ENCODE results near the gene RIPOR2. TPM values are rescaled to one million over a fixed set of nuclear protein-coding genes. Genes with fewer than 3 reads are reported as not detected.
"Not testable (repeated sequence)": the region's sequence is repeated elsewhere in the genome, so short reads cannot be mapped to it uniquely, and the experiment has no call there.

The RIPOR2 gene
- total RNA-seq, 1 donor from 2014 or later, result 1.1 TPM

- Mint-ChIP-seq H3K9me3 (ENCODE audit: unreplicated experiment) (no peaks in the 10 kb centered on the region), H3K27ac (ENCODE audit: unreplicated experiment) (no peak overlapping the region), H3K27me3 (ENCODE audit: unreplicated experiment) (no peaks in the 10 kb centered on the region), H3K36me3 (ENCODE audit: low read depth, unreplicated experiment) (no peaks in the 10 kb centered on the region), H3K4me3 (ENCODE audit: unreplicated experiment) (no peak overlapping the region), H3K4me1 (ENCODE audit: unreplicated experiment) (no peaks in the 10 kb centered on the region)
- no peak for DNase-seq (ENCODE audit: low spot score)
- TF ChIP-seq CTCF (IDR thresholded peaks at IDR 0.05; ENCODE audit: unreplicated experiment), result no peak
Observed at GRCh38 chr6:24957199-24957598, 21.4 kb upstream of the RIPOR2 start.

DNA sequence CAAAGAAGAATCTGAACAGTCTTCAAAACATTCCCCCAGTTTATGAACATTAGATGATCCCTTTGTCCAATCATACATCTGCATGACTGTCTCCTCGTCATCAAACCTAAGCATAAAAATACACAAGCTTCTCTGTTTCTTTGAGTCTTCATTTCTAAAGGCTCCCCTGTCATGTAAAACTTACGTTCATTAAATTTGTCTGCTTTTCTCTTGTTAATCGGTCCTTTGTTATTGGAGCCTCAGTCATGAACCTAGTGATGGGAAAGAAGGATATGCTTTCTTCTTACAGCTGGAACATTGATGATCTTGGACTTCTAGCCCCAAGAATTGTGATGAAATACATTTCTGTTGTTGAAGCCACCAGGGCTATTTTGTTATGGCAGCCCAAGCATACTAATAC, 18.0 kb upstream of the RIPOR2 start:
- Mint-ChIP-seq H3K9me3 (ENCODE audit: unreplicated experiment) (no peaks in the 10 kb centered on the region), H3K27ac (ENCODE audit: unreplicated experiment) (no peak overlapping the region), H3K4me1 (ENCODE audit: unreplicated experiment) (no peaks in the 10 kb centered on the region), H3K4me3 (ENCODE audit: unreplicated experiment) (no peak overlapping the region), H3K27me3 (ENCODE audit: unreplicated experiment) (no peaks in the 10 kb centered on the region), H3K36me3 (ENCODE audit: low read depth, unreplicated experiment) (no peaks in the 10 kb centered on the region)
- no peak for TF ChIP-seq CTCF (IDR thresholded peaks at IDR 0.05; ENCODE audit: unreplicated experiment)
- no peak for DNase-seq (ENCODE audit: low spot score)

DNA sequence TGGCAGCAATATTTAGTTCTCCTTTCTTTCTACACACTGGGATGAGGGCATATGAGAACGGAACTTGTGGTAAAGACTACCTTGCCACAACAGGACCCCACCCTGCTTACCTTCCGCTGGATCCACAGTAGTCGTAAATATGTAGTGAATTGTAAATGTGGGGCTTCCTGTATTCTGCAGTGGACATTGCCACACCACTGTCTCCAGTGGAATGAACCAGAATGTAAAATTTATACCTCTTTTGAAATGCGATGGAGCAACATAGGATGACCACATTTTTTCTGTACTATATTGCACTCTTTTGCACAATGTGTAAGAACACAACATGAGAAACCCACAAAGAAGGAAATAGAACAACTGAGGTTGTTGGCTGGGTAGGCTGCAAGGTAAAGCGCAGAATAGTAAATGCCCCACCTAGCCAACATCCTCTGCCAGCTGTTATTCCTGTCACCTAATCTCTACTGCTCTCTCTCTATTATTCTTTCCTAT, 16.1 kb upstream of the RIPOR2 start:
- no peak for DNase-seq (ENCODE audit: low spot score)
- Mint-ChIP-seq H3K27ac (ENCODE audit: unreplicated experiment) (no peak overlapping the region), H3K9me3 (ENCODE audit: unreplicated experiment) (no peaks in the 10 kb centered on the region), H3K4me1 (ENCODE audit: unreplicated experiment) (no peaks in the 10 kb centered on the region), H3K27me3 (ENCODE audit: unreplicated experiment) (no peaks in the 10 kb centered on the region), H3K36me3 (ENCODE audit: low read depth, unreplicated experiment) (no peaks in the 10 kb centered on the region), H3K4me3 (ENCODE audit: unreplicated experiment) (no peak overlapping the region)
- no peak for TF ChIP-seq CTCF (IDR thresholded peaks at IDR 0.05; ENCODE audit: unreplicated experiment)

DNA sequence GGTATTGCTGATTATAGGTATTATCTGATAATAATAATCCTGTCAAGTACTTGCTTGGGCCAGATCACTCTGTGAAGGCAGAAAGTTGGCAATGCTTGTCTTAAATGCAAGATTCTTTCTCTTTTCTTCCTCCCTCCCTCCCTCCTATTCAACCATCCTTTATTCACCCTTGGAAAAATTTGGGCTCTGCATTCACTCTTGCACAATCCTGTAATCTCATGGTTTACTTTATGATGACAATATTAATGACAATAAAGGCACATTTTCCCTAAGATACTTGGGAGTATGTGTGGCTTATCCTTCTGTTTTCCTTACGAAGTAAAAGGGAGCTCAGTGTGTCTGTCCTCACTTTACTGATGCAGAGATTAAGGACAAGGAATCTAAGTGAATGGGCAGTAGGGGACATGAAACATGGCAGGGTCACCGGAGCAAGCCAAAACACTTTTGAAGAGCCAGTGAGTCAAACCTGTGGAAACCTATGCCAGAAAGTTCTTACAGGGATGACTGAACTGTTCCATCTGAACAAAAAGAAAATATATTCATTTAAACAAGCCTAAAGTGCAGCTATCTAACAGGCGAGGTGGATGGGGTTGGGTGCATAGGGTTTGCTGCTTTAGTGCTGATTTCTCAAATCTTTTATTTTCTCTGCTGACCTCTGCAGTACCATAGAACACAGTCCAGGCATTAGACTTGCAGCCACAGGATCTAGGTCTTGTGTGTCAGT, 14.6 kb upstream of the RIPOR2 start:
- DNase-seq (ENCODE audit: low spot score), result no peak
- Mint-ChIP-seq H3K27ac (ENCODE audit: unreplicated experiment) (no peak overlapping the region), H3K27me3 (ENCODE audit: unreplicated experiment) (no peaks in the 10 kb centered on the region), H3K4me1 (ENCODE audit: unreplicated experiment) (no peaks in the 10 kb centered on the region), H3K4me3 (ENCODE audit: unreplicated experiment) (no peak overlapping the region), H3K9me3 (ENCODE audit: unreplicated experiment) (no peaks in the 10 kb centered on the region), H3K36me3 (ENCODE audit: low read depth, unreplicated experiment) (no peaks in the 10 kb centered on the region)
- no peak for TF ChIP-seq CTCF (IDR thresholded peaks at IDR 0.05; ENCODE audit: unreplicated experiment)

DNA sequence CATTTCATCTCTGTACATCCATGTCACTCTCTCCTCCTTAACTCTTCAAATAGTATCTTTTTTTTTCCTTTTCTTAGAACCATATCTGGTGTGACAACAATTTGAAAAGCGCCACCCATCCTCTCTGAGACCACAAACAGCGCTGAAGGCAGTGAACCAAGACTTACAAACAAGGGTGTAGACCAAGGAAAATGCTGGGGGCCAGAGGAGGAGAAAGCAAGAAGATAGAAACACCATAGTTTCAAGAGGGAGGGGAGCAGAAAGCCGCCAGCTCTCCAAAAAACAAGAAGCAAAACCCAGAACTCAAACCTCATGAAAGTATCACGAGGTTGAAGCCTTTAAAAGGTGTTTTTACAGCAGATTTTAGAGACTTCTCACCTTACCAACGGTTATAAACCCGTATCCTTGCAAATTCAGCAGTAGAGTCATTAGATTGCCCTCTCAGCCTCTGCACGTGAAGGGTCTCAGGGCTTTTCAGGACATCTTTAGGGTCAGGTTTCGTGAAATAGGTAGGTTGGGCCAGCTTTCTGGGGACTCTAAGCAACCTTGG, 13.3 kb upstream of the RIPOR2 start:
- DNase-seq (ENCODE audit: low spot score), result no peak
- no peaks in the 10 kb centered on the region for H3K27me3 Mint-ChIP-seq (ENCODE audit: unreplicated experiment)
- H3K27ac Mint-ChIP-seq (ENCODE audit: unreplicated experiment), result no peak overlapping the region
- TF ChIP-seq CTCF (IDR thresholded peaks at IDR 0.05; ENCODE audit: unreplicated experiment), result no peak
- H3K36me3 Mint-ChIP-seq (ENCODE audit: low read depth, unreplicated experiment), result no peaks in the 10 kb centered on the region
- H3K4me3 Mint-ChIP-seq (ENCODE audit: unreplicated experiment), result no peak overlapping the region
- H3K4me1 Mint-ChIP-seq (ENCODE audit: unreplicated experiment), result no peaks in the 10 kb centered on the region
- no peaks in the 10 kb centered on the region for H3K9me3 Mint-ChIP-seq (ENCODE audit: unreplicated experiment)

DNA sequence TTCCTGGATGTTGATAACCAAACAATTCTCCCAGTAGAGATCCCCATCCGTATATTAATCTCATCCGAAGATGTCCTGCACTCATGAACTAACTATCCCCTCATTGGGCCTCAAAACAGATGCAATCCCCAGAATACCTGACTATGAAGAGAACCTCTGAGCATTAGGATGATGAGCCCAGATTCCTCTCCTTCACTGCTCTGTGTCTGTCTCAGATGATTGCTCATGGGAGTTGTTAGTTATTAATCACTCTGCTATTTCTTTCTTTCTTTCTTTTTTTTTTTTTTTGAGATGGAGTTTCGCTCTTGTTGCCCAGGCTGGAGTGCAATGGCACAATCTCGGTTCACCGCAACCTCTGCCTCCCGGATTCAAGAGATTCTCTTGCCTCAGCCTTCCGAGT, 12.5 kb upstream of the RIPOR2 start:
- H3K4me3 Mint-ChIP-seq (ENCODE audit: unreplicated experiment); H3K36me3 Mint-ChIP-seq (ENCODE audit: low read depth, unreplicated experiment); H3K4me1 Mint-ChIP-seq (ENCODE audit: unreplicated experiment); H3K27ac Mint-ChIP-seq (ENCODE audit: unreplicated experiment); H3K9me3 Mint-ChIP-seq (ENCODE audit: unreplicated experiment); DNase-seq (ENCODE audit: low spot score); H3K27me3 Mint-ChIP-seq (ENCODE audit: unreplicated experiment): not testable (repeated sequence)
